ENCODE measurements around the gene LSR. TPM values are rescaled to one million over a fixed set of nuclear protein-coding genes. Genes with fewer than 3 reads are reported as not detected.

Gene LSR
- total RNA-seq, 1 donor from 2014 or later = 18.1 TPM

DNA sequence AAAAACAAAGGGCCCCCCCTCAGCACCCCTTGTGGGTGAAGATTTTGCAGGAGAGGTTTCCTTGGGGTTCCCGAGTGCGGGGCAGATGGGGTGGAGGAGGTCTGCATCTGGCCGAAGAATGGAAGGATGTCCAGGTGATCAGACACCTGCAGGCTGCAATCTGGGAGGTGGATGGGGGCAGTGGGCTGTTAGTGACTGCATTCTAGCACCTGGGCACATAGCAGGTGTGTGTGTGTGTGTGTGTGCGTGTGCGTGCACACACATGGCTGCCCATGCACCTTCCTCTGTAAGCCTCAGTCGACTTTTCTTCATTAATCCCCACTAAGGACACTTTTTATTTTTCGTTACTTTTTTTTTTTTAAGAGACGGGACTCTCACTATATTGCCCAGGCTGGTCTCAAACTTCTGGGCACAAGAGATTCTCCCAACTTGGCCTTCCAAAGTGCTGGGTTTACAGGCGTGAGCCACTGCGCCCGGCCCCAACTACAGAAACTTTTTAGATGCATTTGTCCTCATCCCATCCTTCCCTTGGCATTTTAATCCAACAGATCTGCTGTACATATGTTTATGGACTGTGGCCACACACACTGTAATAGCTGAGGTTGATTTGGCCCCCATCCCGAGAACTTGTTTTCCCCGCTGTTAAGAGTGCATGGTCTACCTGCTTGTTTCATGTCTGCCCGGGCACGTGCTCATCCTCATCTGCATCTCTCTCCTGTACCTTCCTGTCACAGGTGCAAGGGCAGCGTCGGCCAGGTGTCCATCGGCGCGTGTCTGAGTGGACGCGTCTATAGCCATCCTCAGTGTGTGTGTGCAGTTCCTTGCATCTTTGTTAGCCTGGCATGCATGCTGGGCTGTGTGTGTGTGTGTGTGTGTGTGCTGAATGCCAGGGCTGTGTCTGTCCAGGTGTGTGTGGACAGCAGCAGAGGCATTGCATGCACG is 43.9 kb downstream of the LSR start:
- H3K9ac ChIP-seq (ENCODE audit: low read length) = no peak overlapping the region
- H3K27ac ChIP-seq (ENCODE audit: low read depth, low read length) = no peak overlapping the region
- H3K36me3 ChIP-seq (ENCODE audit: insufficient read depth, low read length) = no peaks in the 10 kb centered on the region
- no peak overlapping the region for H3K4me3 Mint-ChIP-seq (ENCODE audit: unreplicated experiment)
- H3K4me1 ChIP-seq (ENCODE audit: insufficient read depth, low read length) = no peaks in the 10 kb centered on the region
- DNase-seq (ENCODE audit: low read depth) (no peak), FAIRE-seq (no peak)
- no peaks in the 10 kb centered on the region for H3K4me1 Mint-ChIP-seq (ENCODE audit: low read depth, unreplicated experiment)
- TF ChIP-seq EZH2 (IDR thresholded peaks at IDR 0.05; ENCODE audit: insufficient read depth, low read length) = no peak
- TF ChIP-seq, protein P1, sequence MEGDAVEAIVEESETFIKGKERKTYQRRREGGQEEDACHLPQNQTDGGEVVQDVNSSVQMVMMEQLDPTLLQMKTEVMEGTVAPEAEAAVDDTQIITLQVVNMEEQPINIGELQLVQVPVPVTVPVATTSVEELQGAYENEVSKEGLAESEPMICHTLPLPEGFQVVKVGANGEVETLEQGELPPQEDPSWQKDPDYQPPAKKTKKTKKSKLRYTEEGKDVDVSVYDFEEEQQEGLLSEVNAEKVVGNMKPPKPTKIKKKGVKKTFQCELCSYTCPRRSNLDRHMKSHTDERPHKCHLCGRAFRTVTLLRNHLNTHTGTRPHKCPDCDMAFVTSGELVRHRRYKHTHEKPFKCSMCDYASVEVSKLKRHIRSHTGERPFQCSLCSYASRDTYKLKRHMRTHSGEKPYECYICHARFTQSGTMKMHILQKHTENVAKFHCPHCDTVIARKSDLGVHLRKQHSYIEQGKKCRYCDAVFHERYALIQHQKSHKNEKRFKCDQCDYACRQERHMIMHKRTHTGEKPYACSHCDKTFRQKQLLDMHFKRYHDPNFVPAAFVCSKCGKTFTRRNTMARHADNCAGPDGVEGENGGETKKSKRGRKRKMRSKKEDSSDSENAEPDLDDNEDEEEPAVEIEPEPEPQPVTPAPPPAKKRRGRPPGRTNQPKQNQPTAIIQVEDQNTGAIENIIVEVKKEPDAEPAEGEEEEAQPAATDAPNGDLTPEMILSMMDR (IDR thresholded peaks at IDR 0.05; ENCODE audit: insufficient read depth, low read depth, low read length) = no peak
- peaks cover 5% of the 10 kb centered on the region for H3K9me3 ChIP-seq (ENCODE audit: insufficient read depth, low read depth, low read length)
- H3K36me3 Mint-ChIP-seq (ENCODE audit: low read depth, unreplicated experiment) = no peaks in the 10 kb centered on the region
- no peaks in the 10 kb centered on the region for H4K20me1 ChIP-seq (ENCODE audit: insufficient read depth, low read length)
- no peaks in the 10 kb centered on the region for H3K9me3 Mint-ChIP-seq (ENCODE audit: unreplicated experiment)
- H3K27me3 Mint-ChIP-seq (ENCODE audit: low read depth, unreplicated experiment) = peaks cover 24% of the 10 kb centered on the region
- no peak overlapping the region for H3K27ac Mint-ChIP-seq (ENCODE audit: unreplicated experiment)
- no peak overlapping the region for H2AFZ ChIP-seq (ENCODE audit: low read depth, low read length)
- H3K4me2 ChIP-seq (ENCODE audit: low read length) = no peak overlapping the region
- no peak overlapping the region for H3K4me3 ChIP-seq (ENCODE audit: insufficient read depth, low read depth, low read length)
- peaks cover 3% of the 10 kb centered on the region for H3K27me3 ChIP-seq (ENCODE audit: insufficient read depth, low read length)
- H3K79me2 ChIP-seq (ENCODE audit: insufficient read depth, low read length) = no peaks in the 10 kb centered on the region

DNA sequence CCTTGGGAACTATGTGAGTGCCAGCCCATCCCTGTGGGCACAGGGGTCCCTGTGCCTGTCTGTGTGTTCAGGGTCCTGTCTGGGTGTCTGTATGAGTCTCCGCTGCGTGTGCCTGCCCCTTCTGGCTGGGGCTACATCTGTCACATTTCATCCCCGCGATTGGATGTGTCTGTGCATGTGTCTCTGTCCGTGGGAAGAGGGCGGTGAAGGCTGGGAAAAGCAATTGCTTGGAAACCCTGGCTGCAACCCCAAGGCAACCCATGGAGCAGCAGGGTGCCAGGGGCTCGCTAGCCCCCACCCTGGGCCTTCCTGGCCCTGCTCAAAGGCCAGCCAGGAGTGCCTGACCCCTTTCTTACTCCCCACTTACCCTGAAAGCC is 44.5 kb downstream of the LSR start:
- DNase-seq (ENCODE audit: low read depth) (no peak), FAIRE-seq (no peak)
- H3K9me3 Mint-ChIP-seq (ENCODE audit: unreplicated experiment) = no peaks in the 10 kb centered on the region
- H3K36me3 Mint-ChIP-seq (ENCODE audit: low read depth, unreplicated experiment) = no peaks in the 10 kb centered on the region
- H3K4me3 Mint-ChIP-seq (ENCODE audit: unreplicated experiment) = no peak overlapping the region
- H3K36me3 ChIP-seq (ENCODE audit: insufficient read depth, low read length) = no peaks in the 10 kb centered on the region
- H3K9me3 ChIP-seq (ENCODE audit: insufficient read depth, low read depth, low read length) = peaks cover 9% of the 10 kb centered on the region
- TF ChIP-seq, protein P1 (IDR thresholded peaks at IDR 0.05; ENCODE audit: insufficient read depth, low read depth, low read length) = no peak
- TF ChIP-seq EZH2 (IDR thresholded peaks at IDR 0.05; ENCODE audit: insufficient read depth, low read length) = no peak
- H3K4me2 ChIP-seq (ENCODE audit: low read length) = no peak overlapping the region
- H2AFZ ChIP-seq (ENCODE audit: low read depth, low read length) = no peak overlapping the region
- H3K27ac ChIP-seq (ENCODE audit: low read depth, low read length) = no peak overlapping the region
- H3K79me2 ChIP-seq (ENCODE audit: insufficient read depth, low read length) = no peaks in the 10 kb centered on the region
- H3K27ac Mint-ChIP-seq (ENCODE audit: unreplicated experiment) = no peak overlapping the region
- no peaks in the 10 kb centered on the region for H4K20me1 ChIP-seq (ENCODE audit: insufficient read depth, low read length)
- no peak overlapping the region for H3K9ac ChIP-seq (ENCODE audit: low read length)
- peaks cover 3% of the 10 kb centered on the region for H3K27me3 ChIP-seq (ENCODE audit: insufficient read depth, low read length)
- H3K4me3 ChIP-seq (ENCODE audit: insufficient read depth, low read depth, low read length) = no peak overlapping the region
- H3K27me3 Mint-ChIP-seq (ENCODE audit: low read depth, unreplicated experiment) = peaks cover 22% of the 10 kb centered on the region
- no peaks in the 10 kb centered on the region for H3K4me1 Mint-ChIP-seq (ENCODE audit: low read depth, unreplicated experiment)
- H3K4me1 ChIP-seq (ENCODE audit: insufficient read depth, low read length) = no peaks in the 10 kb centered on the region

DNA sequence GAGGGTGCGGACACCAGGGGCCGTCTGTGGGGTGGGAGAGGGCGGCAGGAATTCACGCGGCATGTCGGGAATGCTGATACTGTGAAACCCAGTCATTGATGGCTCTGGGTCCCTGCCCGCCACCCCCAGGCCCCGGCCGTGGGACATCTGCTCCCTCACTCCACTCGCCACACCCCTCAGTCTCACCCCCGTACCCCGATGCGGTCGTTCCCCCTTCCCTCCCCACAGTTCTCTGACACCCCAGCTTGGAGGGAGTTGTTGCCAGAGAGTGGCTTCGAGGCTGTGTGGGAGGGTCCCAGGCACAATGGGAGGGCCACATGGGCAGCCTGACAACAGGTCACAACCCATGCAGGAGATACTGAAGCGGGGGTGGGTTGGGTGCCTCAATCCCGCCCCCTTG is 45.0 kb downstream of the LSR start:
- Histone ChIP-seq H4K20me1 (ENCODE audit: insufficient read depth, low read length) (no peaks in the 10 kb centered on the region), H3K9me3 (ENCODE audit: insufficient read depth, low read depth, low read length) (peaks cover 9% of the 10 kb centered on the region), H3K36me3 (ENCODE audit: insufficient read depth, low read length) (no peaks in the 10 kb centered on the region), H3K4me2 (ENCODE audit: low read length) (no peak overlapping the region), H3K4me1 (ENCODE audit: insufficient read depth, low read length) (no peaks in the 10 kb centered on the region), H3K27ac (ENCODE audit: low read depth, low read length) (no peak overlapping the region), H3K9ac (ENCODE audit: low read length) (no peak overlapping the region), H3K79me2 (ENCODE audit: insufficient read depth, low read length) (no peaks in the 10 kb centered on the region), H3K4me3 (ENCODE audit: insufficient read depth, low read depth, low read length) (no peak overlapping the region), H3K27me3 (ENCODE audit: insufficient read depth, low read length) (peaks cover 3% of the 10 kb centered on the region), H2AFZ (ENCODE audit: low read depth, low read length) (no peak overlapping the region)
- Mint-ChIP-seq H3K9me3 (ENCODE audit: unreplicated experiment) (no peaks in the 10 kb centered on the region), H3K4me3 (ENCODE audit: unreplicated experiment) (no peak overlapping the region), H3K27ac (ENCODE audit: unreplicated experiment) (no peak overlapping the region), H3K27me3 (ENCODE audit: low read depth, unreplicated experiment) (peaks cover 20% of the 10 kb centered on the region), H3K4me1 (ENCODE audit: low read depth, unreplicated experiment) (no peaks in the 10 kb centered on the region), H3K36me3 (ENCODE audit: low read depth, unreplicated experiment) (no peaks in the 10 kb centered on the region)
- DNase-seq (ENCODE audit: low read depth) = no peak
- FAIRE-seq = no peak
- TF ChIP-seq, protein P1 (IDR thresholded peaks at IDR 0.05; ENCODE audit: insufficient read depth, low read depth, low read length) = no peak
- no peak for TF ChIP-seq EZH2 (IDR thresholded peaks at IDR 0.05; ENCODE audit: insufficient read depth, low read length)
